Vagina (tissue), 2 donors: ENCODE measurements around the gene IQSEC3.
"Not testable (repeated sequence)": the region's sequence is repeated elsewhere in the genome, so short reads cannot be mapped to it uniquely, and the experiment has no call there.

ENCODE experiments used
- POLR2A ChIP-seq, 2 donors: fragments of 450-650 bp; IDR thresholded peaks; one replicate each; pipeline ENCODE4 v1.6.1; 2017; ENCODE audit warnings: antibody characterized with exemption in 2 of 2, mild to moderate bottlenecking in 2 of 2, moderate library complexity in 2 of 2
- POLR2AphosphoS5 ChIP-seq, 2 donors: sonication (generic); formaldehyde crosslinking; IDR thresholded peaks; one replicate each; pipeline ENCODE4 v1.9.0; 2017; ENCODE audit warnings: antibody characterized with exemption in 2 of 2, mild to moderate bottlenecking in 2 of 2, low read depth in 1 of 2; ENCODE audit not compliant: insufficient read depth in 1 of 2
- TF ChIP-seq, protein P1 (sequence below), 3 experiments: fragments of 450-650 bp in 2 of 3; fragments of 200-600 bp in 1 of 3; sonication (generic) in 1 of 3; IDR thresholded peaks; one replicate each; pipeline ENCODE4 v1.5.1; 2017 to 2019; ENCODE audit warnings: antibody characterized with exemption in 3 of 3, mild to moderate bottlenecking in 2 of 3, moderate library complexity in 2 of 3

DNA sequence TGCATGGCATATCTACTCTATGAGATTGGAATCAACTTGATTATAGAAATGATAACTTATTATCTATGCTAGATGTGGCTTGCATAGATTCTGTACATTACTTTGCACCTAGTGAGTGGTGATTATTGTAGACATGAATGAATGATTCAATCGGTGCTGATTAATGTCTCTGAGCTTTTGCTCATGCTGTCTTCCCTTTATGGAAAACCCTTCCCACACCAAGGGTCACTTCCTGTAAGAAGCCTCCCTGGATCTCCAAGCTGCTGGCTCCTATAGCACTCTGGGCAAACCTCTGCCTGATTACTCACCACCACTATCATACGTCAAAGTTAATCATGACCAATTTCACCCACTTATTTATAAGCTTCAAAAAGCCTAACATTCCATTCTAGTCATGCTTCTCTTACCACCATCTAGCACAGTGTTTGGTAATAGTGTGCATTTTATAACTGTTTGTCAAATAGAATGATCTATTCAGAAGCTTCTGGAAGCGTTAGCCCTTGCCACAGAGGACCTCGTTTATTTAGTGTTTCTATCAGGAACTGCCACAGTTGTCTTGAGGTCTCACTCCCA, 990 bp upstream of the IQSEC3 start:
- TF ChIP-seq, protein P1, sequence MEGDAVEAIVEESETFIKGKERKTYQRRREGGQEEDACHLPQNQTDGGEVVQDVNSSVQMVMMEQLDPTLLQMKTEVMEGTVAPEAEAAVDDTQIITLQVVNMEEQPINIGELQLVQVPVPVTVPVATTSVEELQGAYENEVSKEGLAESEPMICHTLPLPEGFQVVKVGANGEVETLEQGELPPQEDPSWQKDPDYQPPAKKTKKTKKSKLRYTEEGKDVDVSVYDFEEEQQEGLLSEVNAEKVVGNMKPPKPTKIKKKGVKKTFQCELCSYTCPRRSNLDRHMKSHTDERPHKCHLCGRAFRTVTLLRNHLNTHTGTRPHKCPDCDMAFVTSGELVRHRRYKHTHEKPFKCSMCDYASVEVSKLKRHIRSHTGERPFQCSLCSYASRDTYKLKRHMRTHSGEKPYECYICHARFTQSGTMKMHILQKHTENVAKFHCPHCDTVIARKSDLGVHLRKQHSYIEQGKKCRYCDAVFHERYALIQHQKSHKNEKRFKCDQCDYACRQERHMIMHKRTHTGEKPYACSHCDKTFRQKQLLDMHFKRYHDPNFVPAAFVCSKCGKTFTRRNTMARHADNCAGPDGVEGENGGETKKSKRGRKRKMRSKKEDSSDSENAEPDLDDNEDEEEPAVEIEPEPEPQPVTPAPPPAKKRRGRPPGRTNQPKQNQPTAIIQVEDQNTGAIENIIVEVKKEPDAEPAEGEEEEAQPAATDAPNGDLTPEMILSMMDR (IDR thresholded peaks at IDR 0.05), result not testable (repeated sequence)
- TF ChIP-seq POLR2A (IDR thresholded peaks at IDR 0.05); POLR2AphosphoS5 (IDR thresholded peaks at IDR 0.05; ENCODE audit: insufficient read depth in 1 of 2, low read depth in 1 of 2): not testable (repeated sequence)
